GM23338 (cell line): ENCODE data around the gene DIP2C. TPM values are rescaled to one million over a fixed set of nuclear protein-coding genes. Genes with fewer than 3 reads are reported as not detected.

Source experiments
- ATAC-seq: fragments of 200-7000 bp; cut with Tn5 transposase; 3 replicates; pipeline ENCODE4 v1.9.1; 2020
- DNase-seq: peaks from one replicate; pipeline ENCODE4 v3.0.0-alpha.2; 2015; ENCODE audit warnings: low spot score
- H2AFZ ChIP-seq: fragments of 200-600 bp; sonication (generic); 2 replicates; pipeline ENCODE4 v1.8.0; 2016; ENCODE audit warnings: antibody characterized with exemption, mild to moderate bottlenecking, moderate library complexity
- H3F3A ChIP-seq: fragments of 200-600 bp; sonication (generic); replicated peaks from 2 replicates; pipeline ENCODE4 v1.8.0; 2017; ENCODE audit warnings: antibody characterized with exemption, mixed run types, low read depth
- H3K27ac ChIP-seq: fragments of 200-600 bp; sonication (generic); 2 replicates; pipeline ENCODE4 v1.6.1; 2016; ENCODE audit warnings: low read depth
- H3K27me3 ChIP-seq: fragments of 200-600 bp; sonication (generic); 2 replicates; pipeline ENCODE4 v1.8.0; 2016; ENCODE audit warnings: mild to moderate bottlenecking, mixed run types, moderate library complexity; ENCODE audit not compliant: insufficient read depth
- H3K36me3 ChIP-seq: fragments of 200-600 bp; sonication (generic); 2 replicates; pipeline ENCODE4 v1.8.0; 2016; ENCODE audit warnings: mild to moderate bottlenecking; ENCODE audit not compliant: insufficient read depth
- H3K4me1 ChIP-seq: fragments of 200-600 bp; sonication (generic); 2 replicates; pipeline ENCODE4 v1.8.0; 2016; ENCODE audit warnings: mild to moderate bottlenecking, moderate library complexity; ENCODE audit not compliant: insufficient read depth
- H3K4me2 ChIP-seq: fragments of 200-600 bp; sonication (generic); 2 replicates; pipeline ENCODE4 v1.7.1; 2017; ENCODE audit warnings: mixed run types
- H3K4me3 ChIP-seq: fragments of 200-600 bp; sonication (generic); 2 replicates; pipeline ENCODE4 v1.6.1; 2016; ENCODE audit warnings: mixed run types
- H3K79me2 ChIP-seq: fragments of 200-600 bp; sonication (generic); replicated peaks from 2 replicates; pipeline ENCODE4 v1.8.0; 2017; ENCODE audit warnings: mild to moderate bottlenecking; ENCODE audit not compliant: insufficient read depth
- H3K9me2 ChIP-seq: fragments of 200-600 bp; sonication (generic); 2 replicates; pipeline ENCODE4 v1.8.0; 2017; ENCODE audit not compliant: insufficient read depth
- H4K20me1 ChIP-seq: fragments of 200-600 bp; sonication (generic); replicated peaks from 2 replicates; pipeline ENCODE4 v1.8.0; 2017; ENCODE audit warnings: mild to moderate bottlenecking; ENCODE audit not compliant: insufficient read depth
- H3K27ac Mint-ChIP-seq: 2 replicates; pipeline ENCODE4 v1.8.0; 2020; ENCODE audit warnings: inconsistent platforms, mild to moderate bottlenecking, moderate library complexity, mixed read lengths
- H3K27me3 Mint-ChIP-seq: 3 replicates; pipeline ENCODE4 v1.8.0; 2022; ENCODE audit warnings: low read depth, mild to moderate bottlenecking, moderate library complexity, mixed read lengths, inconsistent platforms; ENCODE audit not compliant: insufficient read depth, poor library complexity
- H3K36me3 Mint-ChIP-seq: 3 replicates; pipeline ENCODE4 v1.8.0; 2021; ENCODE audit warnings: low read depth, mild to moderate bottlenecking, inconsistent platforms, moderate library complexity, mixed read lengths
- H3K4me1 Mint-ChIP-seq: 3 replicates; pipeline ENCODE4 v1.8.0; 2020; ENCODE audit warnings: mild to moderate bottlenecking, inconsistent platforms, mixed read lengths
- H3K4me3 Mint-ChIP-seq: 3 replicates; pipeline ENCODE4 v1.8.0; 2021; ENCODE audit warnings: moderate library complexity, mild to moderate bottlenecking, inconsistent platforms, mixed read lengths
- H3K9me3 Mint-ChIP-seq: 3 replicates; pipeline ENCODE4 v1.8.0; 2020; ENCODE audit warnings: moderate library complexity, mild to moderate bottlenecking, inconsistent platforms, mixed read lengths
- CREB1 ChIP-seq: fragments of 250-450 bp; sonication (Bioruptor Pico); IDR thresholded peaks from 2 replicates; pipeline ENCODE4 v1.5.0; 2020; ENCODE audit warnings: low read depth, mild to moderate bottlenecking, moderate library complexity
- CTCF ChIP-seq, 2 experiments: fragments of 200-600 bp in 1 of 2; sonication (generic) in 1 of 2; conservative IDR thresholded peaks; 2 replicates each; pipeline versions ENCODE4 v1.5.1 to v1.6.1; 2016 to 2017; ENCODE audit warnings: antibody characterized with exemption in 2 of 2, low read depth in 2 of 2, mild to moderate bottlenecking in 2 of 2, moderate library complexity in 1 of 2
- ETS1 ChIP-seq: IDR thresholded peaks from 2 replicates; pipeline ENCODE4 v1.6.1; 2016; ENCODE audit warnings: antibody characterized with exemption
- EZH2 ChIP-seq: fragments of 200-600 bp; sonication (generic); IDR thresholded peaks from one replicate; pipeline ENCODE4 v1.8.0; 2017; ENCODE audit warnings: antibody characterized with exemption, mild to moderate bottlenecking, low read depth; ENCODE audit not compliant: unreplicated experiment
- EZH2phosphoT487 ChIP-seq: fragments of 200-600 bp; sonication (generic); IDR thresholded peaks from one replicate; pipeline ENCODE4 v1.8.1; 2018; ENCODE audit warnings: antibody characterized with exemption; ENCODE audit not compliant: unreplicated experiment
- JUNB ChIP-seq: IDR thresholded peaks from one replicate; pipeline ENCODE4 v1.6.1; 2016; ENCODE audit warnings: antibody characterized with exemption; ENCODE audit not compliant: unreplicated experiment
- NANOG ChIP-seq: IDR thresholded peaks from 2 replicates; pipeline ENCODE4 v1.6.1; 2016; ENCODE audit warnings: antibody characterized with exemption, borderline replicate concordance
- POLR2AphosphoS5 ChIP-seq: IDR thresholded peaks from 2 replicates; pipeline ENCODE4 v1.6.1; 2016; ENCODE audit warnings: antibody characterized with exemption, low read depth
- REST ChIP-seq: IDR thresholded peaks from one replicate; pipeline ENCODE4 v1.6.1; 2018; ENCODE audit warnings: antibody characterized with exemption; ENCODE audit not compliant: unreplicated experiment
- STAT1 ChIP-seq: IDR thresholded peaks from one replicate; pipeline ENCODE4 v1.6.1; 2016; ENCODE audit warnings: antibody characterized with exemption; ENCODE audit not compliant: unreplicated experiment
- ZNF114 ChIP-seq: fragments of 250-450 bp; sonication (Bioruptor Pico); IDR thresholded peaks from 2 replicates; pipeline ENCODE4 v1.5.0; 2020; ENCODE audit warnings: mild to moderate bottlenecking, moderate library complexity
- ZNF331 ChIP-seq: fragments of 250-450 bp; sonication (Bioruptor Pico); IDR thresholded peaks from 2 replicates; pipeline ENCODE4 v1.5.0; 2020; ENCODE audit warnings: low read depth, mild to moderate bottlenecking, moderate library complexity
- ZNF462 ChIP-seq: fragments of 250-450 bp; sonication (Bioruptor Pico); IDR thresholded peaks from 2 replicates; pipeline ENCODE4 v1.5.0; 2020; ENCODE audit warnings: mild to moderate bottlenecking, moderate library complexity
- polyA plus RNA-seq: library from polyadenylated mRNA; unstranded; fragments of >200 nt; fragmentation: Nextera tagmentation; extraction: Ambion mirVana; gene quantifications from 2 replicates; pipeline ENCODE4 v1.2.1, GENCODE V29; 2016
- total RNA-seq: library from RNA; depleted of rRNA; stranded (reverse); fragments of >200 nt; shearing (Covaris generic); gene quantifications from 2 replicates; pipeline ENCODE4 v1.2.3, GENCODE V29; 2014

The DIP2C gene
- total and polyA plus RNA-seq, 2 experiments from 2014 or later: 5.1 to 7.7 TPM

- no peak for ATAC-seq
- Histone ChIP-seq H2AFZ (no peak overlapping the region), H3K4me3 (no peak overlapping the region), H3F3A (no peaks in the 10 kb centered on the region), H3K79me2 (no peaks in the 10 kb centered on the region), H3K36me3 (peaks cover 16% of the 10 kb centered on the region), H4K20me1 (no peaks in the 10 kb centered on the region), H3K9me2 (no peaks in the 10 kb centered on the region), H3K4me1 (no peaks in the 10 kb centered on the region), H3K27ac (no peak overlapping the region), H3K4me2 (no peak overlapping the region), H3K27me3 (no peaks in the 10 kb centered on the region)
- H3K4me1 Mint-ChIP-seq: no peaks in the 10 kb centered on the region
- TF ChIP-seq CTCF (conservative IDR thresholded peaks at IDR 0.05; ENCODE audit: low read depth in 2 of 2) (no peak), EZH2phosphoT487 (no peak), JUNB (no peak), ETS1 (no peak), ZNF462 (CRISPR knock-in tag) (no peak), NANOG (no peak), ZNF114 (no peak), REST (no peak), ZNF331 (no peak), EZH2 (no peak), CREB1 (no peak), POLR2AphosphoS5 (no peak), STAT1 (no peak)
- H3K27ac Mint-ChIP-seq: no peak overlapping the region
- H3K27me3 Mint-ChIP-seq: peaks cover 6% of the 10 kb centered on the region
- peaks cover 28% of the 10 kb centered on the region; the same call in 2 of the 3 replicates for H3K36me3 Mint-ChIP-seq
- no peak overlapping the region for H3K4me3 Mint-ChIP-seq
- no peak for DNase-seq
- no peaks in the 10 kb centered on the region for H3K9me3 Mint-ChIP-seq
Measured at GRCh38 chr10:247480-247879, 442.0 kb downstream of the DIP2C start.
